Activated CD4-positive, alpha-beta T cell treated with anti-CD3 and anti-CD28 coated beads, Interleukin-2, amount 50 U/mL, for 48 hours (primary cell): ENCODE results near the gene BDNF.

Experiments used
- DNase-seq, 2 experiments: peaks; one replicate each; pipeline ENCODE4 v3.0.0-alpha.2; 2020

BDNF gene

GRCh38 chr11:27705873-27706820, 5.9 kb upstream of the BDNF start:
- DNase-seq = peak in 1 of 2 experiments; percentile 8

- no peak for DNase-seq
Observed at GRCh38 chr11:27703481-27703880, 3.2 kb upstream of the BDNF start.

DNA sequence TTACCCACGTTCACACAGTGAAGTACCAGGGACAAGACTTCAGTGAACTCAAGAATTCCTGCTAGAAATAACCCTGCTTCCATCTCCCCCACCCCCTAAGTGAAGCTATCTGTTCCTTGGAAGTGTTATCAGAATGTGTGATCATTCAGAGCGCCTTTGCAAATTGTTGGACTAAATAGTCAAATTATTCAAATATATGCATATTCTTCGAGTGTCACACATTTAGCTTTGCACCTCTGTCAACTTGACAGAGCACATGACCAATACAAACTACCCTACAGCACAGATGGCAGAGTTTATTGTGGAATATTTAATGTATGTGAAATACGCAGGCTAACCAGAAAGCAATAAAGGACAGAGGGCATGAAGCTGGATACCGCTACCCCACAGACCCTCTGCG, 2.6 kb upstream of the BDNF start:
- no peak for DNase-seq

- peak in 1 of 2 experiments; percentile 11 for DNase-seq
Observed at GRCh38 chr11:27701355-27702105, 1.3 kb upstream of the BDNF start.

- peak in 1 of 2 experiments; percentile 7 for DNase-seq
Observed at GRCh38 chr11:27699926-27700350, 317 bp downstream of the BDNF start.

GRCh38 chr11:27699242-27699925, 871 bp downstream of the BDNF start:
- no peak for DNase-seq

DNA sequence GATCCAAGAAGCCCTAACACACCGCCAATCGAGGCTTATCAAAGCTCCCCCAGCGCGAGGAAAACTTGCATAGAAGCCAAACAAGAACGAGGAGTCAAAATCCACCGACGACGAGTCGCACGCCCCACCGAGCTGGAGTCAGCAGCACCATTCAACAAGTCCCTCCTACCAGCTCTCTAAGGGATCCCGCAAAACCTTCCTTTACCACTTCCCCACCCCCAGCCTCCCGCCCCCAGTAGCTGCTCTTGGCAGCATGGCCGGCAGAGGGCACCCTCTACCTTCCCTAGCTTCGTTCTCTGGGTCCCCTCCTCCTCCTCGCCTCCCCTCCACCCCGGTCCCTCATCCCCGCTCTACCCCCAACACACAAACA, 1.4 kb downstream of the BDNF start:
- DNase-seq = peak; percentile 78 to 83

DNA sequence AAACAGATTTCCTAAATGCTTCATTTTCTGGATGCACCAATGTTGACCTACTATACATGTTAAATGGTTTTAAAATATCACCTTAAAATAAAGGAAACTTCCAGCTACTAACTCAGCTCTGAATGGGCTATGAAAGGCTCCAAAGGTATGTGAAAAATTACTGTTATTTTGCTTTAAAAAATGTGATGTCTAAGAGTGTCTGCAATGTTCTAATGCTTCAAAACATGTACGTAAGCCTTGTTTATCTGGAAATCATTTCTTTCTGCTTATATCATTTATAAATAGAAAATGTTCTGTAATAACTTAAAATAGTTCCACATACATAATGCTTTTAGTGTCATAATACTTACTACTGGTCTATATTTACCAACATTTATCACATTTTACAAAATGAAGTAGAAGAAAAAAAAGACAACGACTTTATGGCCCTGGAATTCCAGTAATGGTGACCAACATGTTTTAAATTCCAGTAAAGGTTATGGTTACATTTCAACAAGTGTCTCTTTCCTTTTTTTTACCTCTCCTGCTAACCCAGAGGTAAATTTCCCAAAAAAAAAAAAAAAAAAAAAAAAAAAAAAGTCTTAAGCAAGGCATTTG, 2.5 kb downstream of the BDNF start:
- DNase-seq = no peak

- DNase-seq = no peak
Observed at GRCh38 chr11:27696961-27697360, 3.3 kb downstream of the BDNF start.

DNA sequence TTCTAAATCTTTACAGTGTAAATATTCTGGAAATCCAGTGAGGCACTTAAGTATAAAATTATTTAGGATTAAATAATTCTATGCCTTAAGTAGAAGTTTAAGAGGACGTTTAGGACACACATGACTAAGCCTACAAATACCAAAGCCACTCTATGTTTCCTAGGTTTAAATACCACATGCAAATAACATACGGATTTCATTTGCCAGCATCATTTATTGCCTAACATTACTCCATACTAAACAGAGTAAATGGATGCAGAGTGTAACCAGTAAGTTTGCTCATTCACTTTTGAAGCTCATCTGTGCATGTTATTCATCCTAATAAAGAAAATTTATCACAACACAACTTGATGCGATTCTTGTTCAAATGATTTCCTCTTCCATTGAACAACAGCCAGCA, 4.1 kb downstream of the BDNF start:
- no peak for DNase-seq

DNA sequence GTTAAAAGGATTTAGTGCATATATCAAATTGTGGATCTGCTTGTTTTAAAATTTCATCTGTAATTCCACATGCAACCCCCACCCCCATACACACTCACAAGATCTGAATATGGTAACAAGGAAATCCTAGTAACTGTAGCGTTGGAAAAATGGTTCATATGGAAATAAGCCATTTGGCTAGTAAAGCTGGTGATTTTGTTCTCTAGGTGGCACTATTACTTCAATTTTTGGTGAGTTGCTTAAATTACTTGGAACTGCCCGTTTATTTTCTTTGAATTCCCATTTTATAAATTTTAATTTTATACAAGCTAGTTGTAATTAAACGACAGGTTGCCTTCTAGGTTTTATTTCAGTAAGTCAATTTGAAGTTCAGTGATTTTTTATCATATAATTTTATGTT, 5.3 kb downstream of the BDNF start:
- no peak for DNase-seq

- no peak for DNase-seq
Observed at GRCh38 chr11:27693398-27693797, 6.9 kb downstream of the BDNF start.

GRCh38 chr11:27692781-27693180, 7.5 kb downstream of the BDNF start:
- DNase-seq = no peak

DNA sequence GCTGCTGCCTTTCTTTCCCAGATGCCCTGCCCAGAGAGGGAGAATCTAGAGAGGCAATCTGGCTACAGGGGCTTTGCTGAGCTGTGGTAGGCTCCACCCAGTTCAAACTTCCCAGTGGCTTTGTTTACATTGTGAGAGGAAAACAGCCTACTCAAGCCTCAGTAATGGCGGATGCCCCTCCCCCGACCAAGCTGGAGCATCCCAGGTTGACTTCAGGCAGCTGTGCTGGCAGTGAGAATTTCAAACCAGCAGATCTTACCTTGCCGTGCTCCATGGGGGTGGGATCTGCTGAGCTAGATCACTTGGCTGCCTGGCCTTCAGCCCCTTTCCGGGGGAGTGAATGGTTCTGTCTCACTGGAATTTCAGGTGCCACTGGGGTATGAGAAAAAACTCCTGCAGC, 12.2 kb downstream of the BDNF start:
- DNase-seq = no peak

DNA sequence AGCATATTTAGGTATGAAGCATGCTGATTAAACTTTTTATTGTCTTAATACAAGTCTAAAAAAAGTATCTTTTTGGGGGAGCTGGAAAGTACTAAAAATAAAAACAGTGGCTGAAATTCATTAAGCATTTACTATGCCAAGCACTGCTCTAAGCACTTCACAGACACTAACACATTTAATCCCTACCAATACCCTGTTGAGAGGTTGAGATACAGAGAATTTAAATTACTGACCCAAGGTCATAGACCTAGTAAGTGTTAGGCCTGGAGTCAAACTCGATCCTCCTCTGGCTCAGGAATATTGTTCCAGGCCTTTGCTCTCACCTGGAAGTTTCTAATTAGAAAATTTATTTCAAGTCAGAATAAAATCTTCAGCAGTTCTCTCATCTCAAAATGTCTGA, 18.6 kb downstream of the BDNF start:
- DNase-seq = no peak

DNA sequence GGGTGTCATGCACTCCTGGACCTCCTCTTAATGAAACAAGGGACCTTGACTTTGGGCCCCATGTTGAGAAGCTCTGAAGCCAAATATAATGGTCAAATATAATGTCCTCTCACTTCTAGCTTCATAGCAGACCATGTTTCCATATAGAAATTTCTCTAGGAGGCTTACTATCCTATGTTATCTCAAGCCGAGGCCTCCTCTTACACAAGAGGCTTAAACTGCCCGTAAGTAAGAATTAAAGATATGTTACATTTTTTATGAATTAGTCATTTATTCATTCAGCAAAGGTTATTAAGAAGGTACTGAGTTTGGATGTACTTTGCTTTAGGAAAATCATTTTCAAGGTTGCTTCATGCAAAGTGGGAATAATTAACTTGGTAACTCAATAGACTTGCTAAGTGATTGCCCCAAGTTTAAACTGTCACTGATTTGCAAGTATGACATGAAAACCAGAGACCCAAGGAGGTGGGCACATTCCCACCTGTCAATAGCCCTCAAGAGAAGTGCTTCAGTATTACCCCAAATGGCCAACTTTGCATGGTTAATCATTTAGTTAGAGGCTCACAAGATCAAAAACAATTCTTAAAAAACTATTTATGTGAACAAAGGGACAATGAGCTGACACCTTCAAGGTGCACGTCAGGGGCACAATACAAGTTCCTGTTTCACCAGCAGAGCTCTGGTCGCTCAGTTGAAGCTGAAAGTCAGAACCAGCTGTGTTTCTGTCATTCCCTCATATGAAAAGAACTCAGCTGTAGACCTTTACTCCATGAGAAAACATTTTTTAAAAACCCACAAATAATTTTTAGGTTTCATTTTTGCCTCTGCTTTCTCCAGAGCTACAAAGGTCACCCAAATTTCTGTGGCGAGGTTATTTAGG, 20.9 kb downstream of the BDNF start:
- no peak for DNase-seq

DNA sequence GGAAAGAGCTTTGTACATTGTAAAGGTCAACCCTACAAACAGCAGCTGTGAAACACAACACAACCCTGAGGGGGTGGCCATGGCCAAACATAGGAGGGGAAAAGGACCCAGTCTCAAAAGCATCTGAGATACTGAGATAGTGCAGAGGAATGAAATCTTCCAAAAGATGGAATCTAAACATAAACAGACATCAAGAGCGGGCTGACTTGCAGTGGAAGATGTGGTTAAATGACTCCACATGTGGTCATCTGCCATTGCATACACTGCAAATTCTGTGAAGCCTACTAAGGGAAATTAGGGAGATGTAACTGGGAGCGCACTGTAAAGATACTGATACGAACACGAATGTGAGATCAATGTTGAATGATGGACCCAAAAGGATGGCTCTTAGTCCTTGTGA, 22.0 kb downstream of the BDNF start:
- no peak for DNase-seq

- DNase-seq = no peak
Observed at GRCh38 chr11:27677108-27677507, 23.1 kb downstream of the BDNF start.

- no peak for DNase-seq
Observed at GRCh38 chr11:27673979-27674663, 26.1 kb downstream of the BDNF start.

GRCh38 chr11:27672836-27673464, 27.3 kb downstream of the BDNF start:
- no peak for DNase-seq
